ENCODE results near the gene PGRMC1. TPM values are rescaled to one million over a fixed set of nuclear protein-coding genes. Genes with fewer than 3 reads are reported as not detected.
"Not testable (repeated sequence)": the region's sequence is repeated elsewhere in the genome, so short reads cannot be mapped to it uniquely, and the experiment has no call there.

PGRMC1 gene
- total RNA-seq, 1 donor from 2014 or later: 117 TPM

GRCh38 chrX:119208401-119209057 lies 27.6 kb upstream of the PGRMC1 start:
- Histone ChIP-seq H3K27me3 (no peaks in the 10 kb centered on the region), H3K9me3 (no peaks in the 10 kb centered on the region), H3K4me3 (no peak overlapping the region), H3K36me3 (no peaks in the 10 kb centered on the region), H3K4me1 (no peaks in the 10 kb centered on the region), H3K27ac (no peak overlapping the region)
- intact Hi-C loops (cut with DNase I): no loop called here
- TF ChIP-seq CTCF (IDR thresholded peaks at IDR 0.05): no peak
- no peak for DNase-seq (ENCODE audit: low spot score in 2 of 2)

GRCh38 chrX:119210931-119211648 lies 25.0 kb upstream of the PGRMC1 start:
- H3K4me3 ChIP-seq; H3K9me3 ChIP-seq; H3K27ac ChIP-seq; H3K4me1 ChIP-seq; intact Hi-C loops (cut with DNase I); H3K27me3 ChIP-seq; DNase-seq (ENCODE audit: low spot score in 2 of 2); H3K36me3 ChIP-seq: not testable (repeated sequence)

GRCh38 chrX:119211649-119212014 lies 24.5 kb upstream of the PGRMC1 start:
- intact Hi-C loops (cut with DNase I): no loop called here
- no peak for TF ChIP-seq CTCF (IDR thresholded peaks at IDR 0.05)
- Histone ChIP-seq H3K4me1 (no peaks in the 10 kb centered on the region), H3K36me3 (no peaks in the 10 kb centered on the region), H3K4me3 (no peak overlapping the region), H3K27ac (no peak overlapping the region), H3K9me3 (no peaks in the 10 kb centered on the region), H3K27me3 (no peaks in the 10 kb centered on the region)
- DNase-seq (ENCODE audit: low spot score in 2 of 2): no peak

DNA sequence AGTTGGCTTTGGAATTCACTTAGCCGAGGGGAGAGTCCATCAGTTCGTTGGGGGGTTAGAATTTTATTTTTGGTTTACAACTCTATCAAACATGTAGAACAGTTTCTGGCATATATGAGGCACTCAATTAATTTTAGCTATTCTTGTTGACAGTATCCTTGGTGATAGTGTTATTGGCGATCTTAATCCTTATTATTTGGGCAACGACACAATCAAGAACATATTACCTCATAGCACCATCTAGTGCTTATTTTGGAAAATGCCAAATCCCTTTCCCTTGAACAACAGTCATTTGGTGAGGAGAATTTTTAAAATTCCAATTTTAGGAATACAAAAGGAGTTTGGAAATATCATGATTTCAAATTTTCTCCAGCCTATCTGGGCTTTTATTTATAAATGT lies 17.9 kb upstream of the PGRMC1 start:
- no peaks in the 10 kb centered on the region for H3K27me3 ChIP-seq
- H3K36me3 ChIP-seq: no peaks in the 10 kb centered on the region
- TF ChIP-seq CTCF (IDR thresholded peaks at IDR 0.05): peak in 2 of 3 experiments; percentile 23 to 47
- H3K27ac ChIP-seq: no peak overlapping the region
- H3K4me3 ChIP-seq: no peak overlapping the region
- intact Hi-C loops (cut with DNase I): loop anchor here (1.0 kb wide), 1 partner anchor 100 kb away; no protein-coding TSS in a partner anchor
- H3K4me1 ChIP-seq: no peaks in the 10 kb centered on the region
- H3K9me3 ChIP-seq: no peaks in the 10 kb centered on the region
- no peak for DNase-seq (ENCODE audit: low spot score in 2 of 2)

DNA sequence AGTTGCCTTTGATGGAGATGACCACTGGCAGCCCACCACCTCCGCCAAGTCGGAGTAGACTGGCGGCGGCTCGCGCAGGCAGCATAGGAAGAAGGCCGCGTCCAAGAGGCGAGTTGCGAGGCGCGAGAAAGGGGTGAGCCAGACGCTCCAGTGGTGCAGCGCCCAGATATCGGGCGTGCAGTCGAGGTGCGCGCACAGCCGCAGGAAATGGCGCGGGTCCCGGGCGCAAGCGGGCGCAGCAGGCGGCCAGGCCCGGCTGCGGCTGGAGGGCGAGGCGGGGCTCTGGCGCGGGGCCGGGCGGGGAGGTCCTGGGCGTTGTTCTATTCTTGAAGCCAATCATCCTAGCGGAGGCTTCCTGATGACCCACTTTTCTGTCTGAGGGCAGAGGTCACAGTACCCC lies 13.2 kb upstream of the PGRMC1 start:
- Histone ChIP-seq H3K4me1 (no peaks in the 10 kb centered on the region), H3K27me3 (no peaks in the 10 kb centered on the region), H3K36me3 (no peaks in the 10 kb centered on the region), H3K9me3 (no peaks in the 10 kb centered on the region), H3K27ac (no peak overlapping the region), H3K4me3 (no peak overlapping the region)
- TF ChIP-seq CTCF (IDR thresholded peaks at IDR 0.05): no peak
- intact Hi-C loops (cut with DNase I): no loop called here
- DNase-seq (ENCODE audit: low spot score in 2 of 2): no peak

DNA sequence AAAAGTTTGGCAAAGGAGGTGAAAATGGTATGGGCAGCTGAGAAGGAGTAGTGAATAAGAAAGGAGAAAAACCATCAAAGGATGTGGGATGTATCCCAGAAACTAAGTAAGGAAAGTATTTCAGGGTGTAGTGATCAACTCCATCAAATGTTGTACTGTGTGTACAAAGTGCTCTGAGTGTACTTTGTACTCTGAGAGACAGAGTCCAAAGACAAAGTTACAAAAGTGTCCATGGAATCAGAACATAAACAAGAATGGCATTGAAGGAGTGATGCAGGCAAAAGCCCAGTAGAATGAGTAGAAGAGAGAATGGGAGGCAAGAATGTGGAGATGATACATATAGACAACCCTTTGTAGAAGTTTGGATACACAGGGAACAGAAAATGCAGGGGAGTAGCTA lies 12.3 kb upstream of the PGRMC1 start:
- no peak overlapping the region for H3K4me3 ChIP-seq
- no peaks in the 10 kb centered on the region for H3K9me3 ChIP-seq
- TF ChIP-seq CTCF (IDR thresholded peaks at IDR 0.05): no peak
- DNase-seq (ENCODE audit: low spot score in 2 of 2): no peak
- H3K27me3 ChIP-seq: no peaks in the 10 kb centered on the region
- H3K4me1 ChIP-seq: no peaks in the 10 kb centered on the region
- intact Hi-C loops (cut with DNase I): no loop called here
- no peaks in the 10 kb centered on the region for H3K36me3 ChIP-seq
- no peak overlapping the region for H3K27ac ChIP-seq
